HG03039 (cell line): ENCODE data around the gene KLF1.
"Not testable (repeated sequence)": the region's sequence is repeated elsewhere in the genome, so short reads cannot be mapped to it uniquely, and the experiment has no call there.

ENCODE experiments used
- ATAC-seq: cut with Tn5 transposase; IDR thresholded peaks from one replicate; pipeline ENCODE4 v1.9.1; 2021; ENCODE audit warnings: mild to moderate bottlenecking, moderate library complexity; ENCODE audit not compliant: unreplicated experiment

Gene KLF1

DNA sequence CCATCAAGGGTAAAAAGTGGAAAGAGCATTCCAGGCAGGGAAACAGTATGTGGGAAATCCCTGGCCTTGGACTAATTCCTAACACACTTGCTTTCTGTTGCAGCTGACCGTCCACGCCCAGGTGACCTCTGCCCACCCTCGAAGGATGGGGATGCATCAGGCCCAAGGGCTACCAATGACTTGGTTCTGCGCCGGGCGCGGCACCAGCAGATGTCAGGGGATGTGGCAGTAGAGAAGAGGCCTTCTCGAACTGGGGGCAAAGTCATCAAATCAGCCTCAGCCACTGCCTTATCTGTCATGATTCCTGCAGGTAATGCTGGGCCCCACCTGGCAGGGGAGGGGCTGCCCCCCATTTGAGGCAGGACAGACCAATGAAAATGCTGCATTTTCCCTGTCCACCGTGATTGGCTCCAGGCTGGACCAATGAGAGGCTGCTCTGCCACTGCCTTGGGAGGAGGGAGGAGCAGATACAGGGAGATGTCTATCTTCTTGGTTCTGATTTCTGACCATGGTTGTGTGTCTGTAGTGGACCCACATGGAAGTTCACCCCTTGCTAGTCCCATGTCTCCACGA is 18.4 kb downstream of the KLF1 start:
- no peak for ATAC-seq

DNA sequence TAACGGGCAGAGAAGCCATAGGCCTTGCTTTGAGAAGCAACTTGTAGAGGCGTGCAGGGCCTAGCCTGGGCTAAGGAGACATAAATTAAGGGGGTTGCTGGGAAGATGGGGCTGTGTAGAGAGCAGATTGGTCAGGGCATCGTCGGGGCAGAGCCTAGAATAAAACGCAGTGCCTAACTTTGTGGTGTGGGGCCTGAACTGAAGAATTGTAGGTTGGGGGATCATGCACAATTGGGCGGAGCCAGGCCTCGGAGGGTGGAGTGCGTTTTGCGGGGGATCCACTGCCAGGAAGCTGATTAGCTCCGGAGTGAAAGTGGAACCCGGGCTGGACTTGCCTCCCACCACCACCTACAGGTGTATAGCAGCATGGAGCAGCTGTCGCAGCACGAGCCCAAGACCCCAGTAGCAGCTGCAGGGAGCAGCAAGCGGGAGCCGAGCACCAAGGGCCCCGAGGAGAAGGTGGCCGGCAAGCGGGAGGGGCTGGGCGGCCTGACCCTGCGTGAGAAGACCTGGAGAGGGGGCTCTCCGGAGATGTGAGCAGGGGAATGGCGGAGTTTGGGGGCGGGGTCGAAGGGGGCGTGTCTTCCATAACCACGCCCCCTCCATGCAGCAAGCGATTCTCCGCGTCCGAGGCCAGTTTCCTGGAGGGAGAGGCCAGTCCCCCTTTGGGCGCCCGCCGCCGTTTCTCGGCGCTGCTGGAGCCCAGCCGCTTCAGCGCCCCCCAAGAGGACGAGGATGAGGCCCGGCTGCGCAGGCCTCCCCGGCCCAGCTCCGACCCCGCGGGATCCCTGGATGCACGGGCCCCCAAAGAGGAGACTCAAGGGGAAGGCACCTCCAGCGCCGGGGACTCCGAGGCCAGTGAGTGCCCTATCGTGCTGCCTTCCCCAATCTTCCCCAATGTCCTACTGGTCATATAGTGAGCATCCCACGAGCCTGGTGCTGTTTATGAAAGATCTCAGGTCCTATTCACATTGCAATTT is 19.6 kb downstream of the KLF1 start:
- ATAC-seq: no peak

DNA sequence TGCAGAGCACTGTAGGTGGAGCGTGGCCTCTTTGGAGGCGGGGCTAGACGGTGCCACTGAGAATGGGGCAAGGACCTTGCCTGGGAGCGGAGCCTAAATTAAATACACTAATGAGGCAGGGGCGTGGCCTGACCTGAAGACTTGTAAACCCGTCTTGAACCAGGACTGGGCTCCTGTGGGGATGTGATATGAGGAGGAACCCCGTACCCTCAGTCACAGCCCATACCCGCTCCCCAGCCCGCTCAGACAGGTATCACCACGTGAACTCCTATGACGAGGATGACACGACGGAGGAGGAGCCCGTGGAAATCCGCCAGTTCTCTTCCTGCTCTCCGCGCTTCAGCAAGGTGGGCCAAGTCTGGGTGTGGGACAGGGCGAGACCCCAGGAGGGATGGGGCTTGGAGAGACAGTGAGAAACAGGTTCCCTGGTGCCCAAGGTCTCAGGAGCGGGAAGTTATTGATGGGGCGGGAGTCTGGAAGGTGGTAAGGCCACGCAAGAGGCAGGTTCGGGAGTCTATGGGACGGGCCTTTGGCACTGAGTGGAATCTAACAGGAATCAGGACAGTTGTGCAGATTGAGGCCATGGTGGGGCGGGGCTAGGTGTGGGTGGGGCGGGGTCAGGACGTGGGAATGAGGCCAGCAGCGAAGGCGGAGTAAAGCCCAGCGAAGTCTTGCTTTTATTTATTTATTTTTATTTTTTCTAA is 20.4 kb downstream of the KLF1 start:
- ATAC-seq: no peak

DNA sequence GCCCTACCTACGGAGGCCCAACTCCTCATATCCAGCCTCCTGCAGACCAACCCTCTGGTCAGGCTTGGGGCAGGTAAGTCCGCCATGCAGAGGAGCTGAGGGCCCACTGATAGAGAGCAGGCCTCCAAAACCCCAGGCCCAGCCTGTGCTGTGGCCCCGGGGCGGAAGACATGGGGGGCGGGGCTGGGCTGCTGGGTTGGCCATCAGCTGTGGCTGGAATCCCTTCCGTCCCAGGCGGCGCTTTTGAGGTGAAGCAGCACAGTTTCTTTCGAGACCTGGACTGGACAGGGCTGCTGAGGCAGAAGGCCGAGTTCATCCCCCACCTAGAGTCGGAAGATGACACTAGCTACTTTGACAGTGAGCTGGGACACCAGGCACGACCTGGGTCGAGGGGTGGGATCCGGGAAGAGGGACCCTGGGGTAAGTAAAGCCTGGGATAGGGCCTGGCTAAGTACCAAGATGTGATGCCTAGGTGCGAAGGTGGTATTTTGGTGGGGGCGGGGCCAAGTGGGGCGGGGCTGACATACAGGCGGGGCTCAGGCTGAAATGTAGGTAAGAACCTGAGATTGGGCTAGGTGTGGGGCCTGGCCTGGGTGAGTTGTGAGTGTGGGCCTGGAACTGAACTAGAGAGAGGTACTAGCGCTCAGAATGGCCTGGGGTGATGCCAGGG is 21.1 kb downstream of the KLF1 start:
- no peak for ATAC-seq

DNA sequence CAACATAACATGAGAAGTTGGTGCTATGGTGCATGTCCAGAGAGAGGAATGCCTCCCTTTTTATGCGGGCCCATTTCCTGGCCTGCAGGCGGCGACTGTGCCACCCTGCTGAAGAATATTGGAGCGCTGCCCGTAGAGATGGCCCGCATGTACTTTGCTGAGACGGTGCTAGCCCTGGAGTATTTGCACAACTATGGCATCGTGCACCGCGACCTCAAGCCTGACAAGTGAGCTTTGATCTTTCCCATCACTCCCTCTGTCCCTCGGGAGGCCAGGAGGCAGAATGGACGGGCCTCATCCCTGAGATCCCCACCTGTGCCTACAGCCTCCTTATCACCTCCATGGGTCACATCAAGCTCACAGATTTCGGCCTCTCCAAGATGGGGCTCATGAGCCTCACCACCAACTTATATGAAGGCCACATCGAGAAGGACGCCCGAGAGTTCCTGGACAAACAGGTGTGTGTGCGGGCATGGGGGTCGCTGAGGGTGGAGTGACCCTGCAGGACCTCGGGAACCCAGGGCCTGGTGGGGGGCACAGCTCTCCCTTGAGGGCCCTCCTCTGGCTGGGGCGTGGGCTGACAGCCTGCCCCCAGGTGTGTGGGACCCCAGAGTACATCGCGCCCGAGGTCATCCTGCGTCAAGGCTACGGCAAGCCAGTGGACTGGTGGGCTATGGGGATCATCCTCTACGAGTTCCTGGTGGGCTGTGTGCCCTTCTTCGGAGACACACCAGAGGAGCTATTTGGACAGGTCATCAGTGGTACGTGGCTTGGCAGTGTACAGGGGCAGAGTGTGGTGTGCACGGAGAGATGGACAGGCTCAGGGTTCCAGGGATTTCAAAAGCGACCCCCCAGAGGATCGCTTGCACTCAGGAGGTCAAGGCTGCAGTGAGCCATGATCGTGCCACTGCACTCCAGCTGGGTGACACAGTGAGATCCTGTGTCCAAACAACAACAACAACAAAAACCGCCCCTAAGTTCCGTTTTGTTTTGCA is 22.0 kb downstream of the KLF1 start:
- no peak for ATAC-seq

DNA sequence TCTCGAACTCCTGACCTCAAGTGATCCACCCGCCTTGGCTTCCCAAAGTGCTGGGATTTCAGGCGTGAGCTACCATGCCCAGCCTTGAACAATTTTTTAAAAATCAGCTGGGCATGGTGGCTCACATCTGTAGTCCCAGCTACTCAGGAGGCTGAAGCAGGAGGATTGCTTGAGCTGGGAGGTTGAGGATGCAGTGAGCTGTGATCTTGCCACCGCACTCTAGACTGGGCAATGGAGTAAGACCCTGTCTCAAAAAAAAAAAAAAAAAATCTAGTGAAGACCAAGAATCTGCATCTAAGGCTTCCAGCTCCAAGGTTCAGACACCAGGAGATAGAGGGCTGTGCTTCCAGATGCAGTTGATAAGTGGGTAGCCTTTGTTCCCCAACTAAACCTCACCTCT is 22.9 kb downstream of the KLF1 start:
- no peak for ATAC-seq

DNA sequence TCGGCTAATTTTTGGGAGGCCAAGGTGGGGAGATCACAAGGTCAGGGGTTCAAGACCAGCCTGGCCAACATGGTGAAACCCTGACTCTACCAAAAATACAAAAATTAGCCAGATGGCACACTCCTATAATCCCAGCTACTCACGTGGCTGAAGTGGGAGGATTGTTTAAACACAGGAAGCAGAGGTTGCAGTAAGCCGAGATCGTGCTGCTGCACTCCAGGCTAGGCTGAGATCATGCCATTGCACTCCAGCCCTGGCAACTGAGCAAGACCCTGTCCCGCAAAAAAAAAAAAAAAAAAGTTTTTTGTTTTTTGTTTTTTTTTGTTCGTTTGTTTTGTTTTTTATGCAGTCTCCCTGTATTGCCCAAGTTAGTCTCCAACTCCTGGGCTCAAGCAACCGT is 27.5 kb downstream of the KLF1 start:
- no peak for ATAC-seq

DNA sequence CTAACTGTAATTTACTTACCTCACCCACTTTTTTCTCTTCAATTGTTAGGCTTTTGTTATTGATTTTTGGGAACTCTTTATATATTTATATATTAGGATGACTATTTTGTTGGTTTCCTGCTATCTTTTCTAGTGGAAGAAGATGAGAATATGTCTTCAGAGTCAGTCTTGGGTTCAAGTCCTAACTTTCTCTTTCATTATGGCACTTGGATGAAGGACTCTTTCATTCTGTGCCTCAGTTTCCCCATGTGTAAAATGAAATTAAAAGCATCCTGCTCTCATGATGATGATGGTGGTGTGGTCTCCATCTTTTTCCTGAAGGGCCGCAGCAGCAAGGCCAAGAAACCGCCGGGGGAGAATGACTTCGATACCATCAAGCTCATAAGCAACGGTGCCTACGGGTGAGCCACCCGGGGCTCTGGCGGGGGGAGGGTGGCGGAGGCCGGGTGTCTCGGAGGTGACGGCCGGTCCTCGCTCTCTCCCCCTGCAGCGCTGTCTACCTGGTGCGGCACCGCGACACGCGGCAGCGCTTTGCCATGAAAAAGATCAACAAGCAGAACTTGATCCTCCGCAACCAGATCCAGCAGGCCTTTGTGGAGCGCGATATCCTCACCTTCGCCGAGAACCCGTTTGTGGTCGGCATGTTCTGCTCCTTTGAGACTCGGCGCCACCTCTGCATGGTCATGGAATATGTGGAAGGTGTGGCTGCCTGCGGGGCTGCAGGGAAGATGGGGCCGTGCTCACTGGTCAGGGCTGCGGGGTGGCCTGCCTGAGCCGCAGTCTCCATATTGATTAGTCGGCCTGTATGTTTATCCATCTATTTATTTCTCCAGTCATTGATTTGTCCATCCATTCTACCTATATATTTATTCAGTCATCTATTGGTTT is 28.7 kb downstream of the KLF1 start:
- no peak for ATAC-seq

DNA sequence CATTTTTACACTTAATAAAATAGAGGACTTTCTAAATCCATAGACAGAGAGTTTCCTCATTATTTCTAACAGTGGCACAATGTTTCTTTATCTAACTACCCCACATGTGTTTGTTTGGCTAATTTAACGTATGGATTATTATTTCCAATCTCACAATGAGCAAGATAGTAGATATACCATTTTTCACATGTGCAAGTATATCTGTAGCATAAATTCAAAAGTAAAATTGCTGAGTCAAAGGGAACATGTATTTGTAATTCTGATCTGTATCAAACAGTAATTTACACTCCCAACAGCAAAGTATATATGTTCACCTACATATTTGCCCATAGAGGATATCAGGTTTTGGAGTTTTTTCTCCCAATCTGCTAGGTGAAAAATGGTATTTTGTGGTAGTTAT is 30.3 kb downstream of the KLF1 start:
- no peak for ATAC-seq

DNA sequence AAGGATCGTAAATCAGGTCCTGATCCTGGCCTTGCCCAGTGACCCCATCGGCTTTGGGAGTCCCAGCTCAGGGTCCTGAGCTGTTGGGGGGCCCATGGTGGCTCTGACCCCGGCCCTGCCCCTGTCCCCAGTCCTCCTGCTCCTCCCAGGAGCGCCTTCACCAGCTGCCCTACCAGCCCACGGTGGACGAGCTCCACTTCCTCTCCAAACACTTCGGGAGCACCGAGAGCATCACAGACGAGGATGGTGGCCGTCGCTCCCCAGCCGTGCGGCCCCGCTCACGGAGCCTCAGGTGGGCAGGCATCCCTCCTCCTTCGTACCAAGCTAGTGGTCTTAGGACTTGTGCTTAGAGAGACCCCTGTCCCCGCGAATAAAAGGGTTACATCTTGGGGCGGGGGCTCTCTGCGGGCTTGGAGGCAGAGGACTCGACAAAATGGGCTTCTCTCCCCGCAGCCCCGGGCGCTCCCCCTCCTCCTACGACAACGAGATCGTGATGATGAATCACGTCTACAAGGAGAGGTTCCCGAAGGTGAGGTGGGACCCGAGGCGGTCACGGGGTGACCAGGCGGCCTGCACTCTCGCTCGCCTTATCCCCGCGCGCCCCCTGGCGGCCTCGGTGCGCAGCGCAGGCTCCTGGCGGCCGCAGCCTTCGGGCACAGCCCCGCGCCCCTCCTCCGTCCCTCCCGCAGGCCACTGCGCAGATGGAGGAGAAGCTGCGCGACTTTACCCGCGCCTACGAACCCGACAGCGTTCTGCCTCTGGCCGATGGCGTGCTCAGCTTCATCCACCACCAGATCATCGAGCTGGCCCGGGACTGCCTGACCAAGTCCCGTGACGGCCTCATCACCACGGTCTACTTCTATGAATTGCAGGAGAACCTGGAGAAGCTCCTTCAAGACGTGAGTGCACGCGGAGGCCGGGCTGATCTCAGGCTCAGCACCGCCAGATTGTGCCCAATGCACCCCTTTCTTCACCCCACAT is 39.6 kb downstream of the KLF1 start:
- ATAC-seq: no peak

DNA sequence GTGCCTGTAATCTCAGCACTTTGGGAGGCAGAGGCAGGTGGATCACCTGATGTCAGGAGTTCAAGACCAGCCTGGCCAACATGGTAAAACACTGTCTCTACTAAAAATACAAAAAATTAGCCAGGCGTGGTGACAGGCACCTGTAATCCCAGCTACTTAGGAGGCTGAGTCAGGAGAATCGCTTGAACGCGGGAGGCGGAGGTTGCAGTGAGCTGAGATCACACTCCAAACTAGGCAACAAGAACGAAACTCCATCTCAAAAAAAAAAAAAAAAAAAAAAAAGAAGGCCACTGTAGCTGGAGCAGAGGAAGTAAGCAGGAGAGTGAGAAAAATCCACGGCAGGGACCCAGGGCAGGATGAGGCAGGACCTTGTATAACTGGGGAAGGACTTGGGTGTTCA is 40.4 kb downstream of the KLF1 start:
- ATAC-seq: not testable (repeated sequence)

DNA sequence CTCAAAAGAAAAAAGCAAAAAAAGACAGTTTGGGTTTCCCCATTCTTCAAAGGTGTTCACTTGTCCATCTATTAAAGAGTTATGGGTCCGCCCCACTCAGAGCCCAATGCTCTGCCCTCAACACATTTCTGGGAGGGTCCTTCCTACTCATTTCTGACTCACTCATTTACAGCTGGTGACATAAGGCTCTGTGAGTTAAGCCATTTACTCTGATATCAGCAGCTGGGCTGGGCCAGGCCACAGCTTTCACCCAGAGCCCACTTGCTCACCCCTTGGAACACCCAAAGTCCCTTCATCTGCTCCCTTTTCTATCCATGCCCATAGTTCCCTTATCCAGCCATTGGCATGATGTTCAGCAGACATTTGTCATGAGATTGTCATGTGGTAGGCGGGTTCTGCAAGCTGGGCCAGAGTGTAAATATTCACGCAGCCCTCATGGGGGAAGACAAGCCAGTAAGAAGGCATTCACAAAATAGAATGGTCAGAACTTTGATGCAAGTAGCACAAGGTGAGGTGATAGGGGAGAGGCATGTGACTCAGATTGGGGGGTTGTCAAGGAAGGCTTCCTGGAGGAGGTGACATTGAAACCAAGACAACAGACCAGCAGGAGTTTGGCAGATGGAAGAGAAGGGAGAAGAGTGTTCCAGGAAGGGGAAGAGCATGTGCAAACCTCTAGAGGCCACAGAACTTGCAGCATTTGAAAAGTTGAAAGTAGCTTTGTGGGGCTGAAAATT is 42.8 kb downstream of the KLF1 start:
- ATAC-seq: no peak

DNA sequence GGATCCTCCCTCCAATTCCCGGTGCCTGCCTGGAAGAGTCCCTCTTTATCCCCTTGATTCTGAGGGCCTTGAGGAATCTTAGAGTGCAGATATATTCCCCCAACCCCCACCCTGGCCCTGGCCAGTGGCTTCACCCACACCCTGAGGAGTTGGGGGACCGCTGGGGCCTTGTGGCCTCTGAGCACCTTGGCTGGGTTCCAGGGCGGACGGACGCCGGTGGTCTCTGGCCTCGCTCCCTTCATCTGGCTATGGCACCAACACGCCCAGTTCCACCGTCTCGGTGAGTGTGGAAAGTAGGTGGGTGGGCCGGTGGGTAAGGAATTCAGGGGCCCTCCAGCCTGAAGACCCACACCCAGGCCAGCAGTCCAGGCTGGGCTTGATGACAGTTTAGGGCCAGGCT is 43.7 kb downstream of the KLF1 start:
- no peak for ATAC-seq

DNA sequence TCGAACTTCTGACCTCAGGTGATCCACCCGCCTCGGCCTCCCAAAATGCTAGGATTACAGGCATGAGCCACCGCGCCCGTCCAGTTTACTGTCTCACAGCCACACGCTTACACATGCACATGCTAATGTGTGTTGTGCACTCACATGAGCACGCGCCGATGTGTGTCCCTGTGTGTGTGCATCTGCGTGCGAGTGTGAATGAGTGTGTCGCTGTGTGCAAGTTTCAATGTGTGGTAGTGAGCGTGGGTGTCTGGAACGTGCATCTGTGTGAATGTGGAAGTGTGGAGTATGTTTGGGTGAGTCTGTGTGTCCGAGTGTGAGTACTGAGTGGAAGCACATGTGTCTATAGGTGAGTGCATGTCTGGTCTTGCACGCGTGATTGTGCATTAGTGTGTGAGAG is 44.5 kb downstream of the KLF1 start:
- ATAC-seq: no peak

DNA sequence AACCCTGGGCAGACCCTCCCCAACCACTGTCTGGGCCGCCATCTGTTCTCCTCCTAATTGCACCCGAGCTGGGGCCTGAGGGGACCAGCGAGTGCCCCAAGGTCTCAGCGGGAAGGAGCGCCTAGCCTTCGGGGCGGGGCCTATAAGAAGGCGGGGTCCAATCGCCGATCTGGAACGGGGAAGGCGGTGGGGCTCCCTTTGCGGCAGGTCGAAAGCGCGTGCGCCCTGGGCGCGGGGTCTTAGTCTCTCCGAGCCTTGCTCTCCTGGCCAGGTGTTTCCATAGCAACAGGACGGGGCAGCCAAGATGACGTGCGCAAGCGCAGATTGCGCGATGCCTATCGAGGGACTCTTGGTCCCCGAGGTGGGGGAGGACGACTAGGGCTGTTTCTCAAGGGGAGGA is 45.9 kb downstream of the KLF1 start:
- ATAC-seq: no peak

DNA sequence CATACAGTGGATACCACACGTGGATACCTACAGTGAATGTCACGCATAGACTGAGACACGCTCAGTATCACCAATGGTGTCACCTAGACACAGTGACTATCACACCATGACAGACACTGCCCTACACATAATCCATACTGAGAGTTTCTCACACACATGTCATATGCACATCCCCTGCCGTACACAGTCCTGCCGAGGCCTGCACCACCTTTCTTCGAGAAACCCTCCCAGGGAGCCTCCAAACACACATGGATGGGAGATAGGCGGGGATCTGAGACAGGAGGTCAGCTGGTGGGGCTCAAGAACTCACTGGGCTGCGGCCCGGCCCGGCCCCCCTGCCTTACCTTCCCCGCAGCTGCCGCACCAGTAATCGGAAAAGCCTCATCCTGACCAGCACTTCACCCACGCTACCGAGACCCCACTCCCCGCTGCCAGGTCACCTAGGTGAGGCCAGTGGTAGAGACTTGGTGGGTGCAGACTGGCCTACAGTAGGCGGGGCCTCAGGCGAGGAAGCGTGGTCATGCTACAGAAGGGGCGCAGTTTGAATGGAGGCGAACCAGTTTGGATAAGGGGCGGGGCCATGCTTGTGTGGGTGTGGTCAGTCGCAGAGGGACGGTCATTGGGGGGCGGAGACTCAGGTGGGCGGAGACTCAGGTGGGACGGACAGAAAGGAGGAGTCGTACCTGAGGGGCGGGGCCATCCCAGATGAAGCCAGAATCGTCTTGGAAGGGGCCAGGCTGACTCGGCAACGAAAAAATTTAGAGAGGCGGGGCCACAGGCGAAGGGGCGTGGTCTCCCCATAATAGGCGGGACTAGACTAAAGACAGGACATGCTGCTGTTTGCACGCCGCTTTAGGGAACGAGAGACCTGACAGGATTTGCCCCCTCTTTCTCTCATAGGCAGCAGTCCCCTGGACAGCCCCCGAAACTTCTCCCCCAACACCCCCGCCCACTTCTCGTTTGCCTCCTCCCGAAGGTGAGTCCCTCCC is 46.6 kb downstream of the KLF1 start:
- no peak for ATAC-seq
